ENCODE results near the gene TBX20.

DNA sequence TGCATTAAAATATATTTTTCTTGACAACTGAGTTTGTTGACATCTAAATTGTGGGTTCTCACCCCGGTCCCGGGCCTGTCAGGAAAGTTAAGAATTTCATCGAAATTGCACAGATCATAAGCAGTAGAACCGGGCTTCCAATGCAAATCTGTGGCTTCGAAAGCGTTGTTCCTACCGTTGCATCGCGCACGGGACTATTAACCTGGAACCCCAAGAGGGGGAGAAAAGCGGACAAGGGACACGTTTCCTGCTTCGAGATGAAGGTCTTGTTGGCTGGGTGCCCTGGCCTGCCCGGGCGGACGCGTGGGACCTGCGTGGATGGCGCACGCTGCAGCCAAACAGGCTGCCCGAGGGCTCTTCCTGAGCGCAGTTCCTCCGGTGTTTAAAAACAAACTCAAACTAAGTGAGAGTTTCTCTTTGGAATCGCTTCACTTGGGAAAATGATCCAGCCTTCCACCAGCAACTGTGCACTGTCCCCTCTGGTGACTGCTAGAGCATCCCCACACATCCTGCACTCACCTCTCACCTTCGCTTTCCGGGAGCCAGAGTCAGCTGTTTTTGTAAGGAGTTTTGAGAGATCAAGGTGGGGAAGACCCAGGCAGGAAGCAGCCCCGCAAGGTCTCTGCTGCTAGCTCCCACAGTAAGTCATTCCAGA lies 5.1 kb upstream of the TBX20 start:
- no peak for TF ChIP-seq MYNN (tag by site-specific recombination; IDR thresholded peaks at IDR 0.05; ENCODE audit: borderline replicate concordance)
- TF ChIP-seq, protein P1, sequence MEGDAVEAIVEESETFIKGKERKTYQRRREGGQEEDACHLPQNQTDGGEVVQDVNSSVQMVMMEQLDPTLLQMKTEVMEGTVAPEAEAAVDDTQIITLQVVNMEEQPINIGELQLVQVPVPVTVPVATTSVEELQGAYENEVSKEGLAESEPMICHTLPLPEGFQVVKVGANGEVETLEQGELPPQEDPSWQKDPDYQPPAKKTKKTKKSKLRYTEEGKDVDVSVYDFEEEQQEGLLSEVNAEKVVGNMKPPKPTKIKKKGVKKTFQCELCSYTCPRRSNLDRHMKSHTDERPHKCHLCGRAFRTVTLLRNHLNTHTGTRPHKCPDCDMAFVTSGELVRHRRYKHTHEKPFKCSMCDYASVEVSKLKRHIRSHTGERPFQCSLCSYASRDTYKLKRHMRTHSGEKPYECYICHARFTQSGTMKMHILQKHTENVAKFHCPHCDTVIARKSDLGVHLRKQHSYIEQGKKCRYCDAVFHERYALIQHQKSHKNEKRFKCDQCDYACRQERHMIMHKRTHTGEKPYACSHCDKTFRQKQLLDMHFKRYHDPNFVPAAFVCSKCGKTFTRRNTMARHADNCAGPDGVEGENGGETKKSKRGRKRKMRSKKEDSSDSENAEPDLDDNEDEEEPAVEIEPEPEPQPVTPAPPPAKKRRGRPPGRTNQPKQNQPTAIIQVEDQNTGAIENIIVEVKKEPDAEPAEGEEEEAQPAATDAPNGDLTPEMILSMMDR (tag by site-specific recombination; IDR thresholded peaks at IDR 0.05): no peak
- TF ChIP-seq ZNF274 (IDR thresholded peaks at IDR 0.05; ENCODE audit: low read length): no peak
- TF ChIP-seq ZNF274 (tag by site-specific recombination; IDR thresholded peaks at IDR 0.05; ENCODE audit: borderline replicate concordance): no peak
- no peak for TF ChIP-seq SETDB1 (IDR thresholded peaks at IDR 0.05; ENCODE audit: insufficient read length, low read length)
- TF ChIP-seq MEIS1 (CRISPR knock-in tag; IDR thresholded peaks at IDR 0.05; ENCODE audit: borderline replicate concordance): no peak
- no peak for TF ChIP-seq ZFP37 (tag by site-specific recombination; IDR thresholded peaks at IDR 0.05)
- TF ChIP-seq ZNF132 (tag by site-specific recombination; IDR thresholded peaks at IDR 0.05; ENCODE audit: borderline replicate concordance): no peak
- TF ChIP-seq TCF7L2 (IDR thresholded peaks at IDR 0.05; ENCODE audit: borderline replicate concordance, low read depth, low read length): no peak
- no peak for TF ChIP-seq SP2 (tag by site-specific recombination; IDR thresholded peaks at IDR 0.05)
- no peak for TF ChIP-seq ZNF248 (tag by site-specific recombination; IDR thresholded peaks at IDR 0.05)
- TF ChIP-seq ZNF335 (tag by site-specific recombination; conservative IDR thresholded peaks at IDR 0.05): no peak
- TF ChIP-seq, protein P2, sequence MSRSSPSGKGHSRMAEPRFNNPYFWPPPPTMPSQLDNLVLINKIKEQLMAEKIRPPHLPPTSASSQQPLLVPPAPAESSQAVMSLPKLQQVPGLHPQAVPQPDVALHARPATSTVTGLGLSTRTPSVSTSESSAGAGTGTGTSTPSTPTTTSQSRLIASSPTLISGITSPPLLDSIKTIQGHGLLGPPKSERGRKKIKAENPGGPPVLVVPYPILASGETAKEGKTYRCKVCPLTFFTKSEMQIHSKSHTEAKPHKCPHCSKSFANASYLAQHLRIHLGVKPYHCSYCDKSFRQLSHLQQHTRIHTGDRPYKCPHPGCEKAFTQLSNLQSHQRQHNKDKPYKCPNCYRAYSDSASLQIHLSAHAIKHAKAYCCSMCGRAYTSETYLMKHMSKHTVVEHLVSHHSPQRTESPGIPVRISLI (tag by site-specific recombination; IDR thresholded peaks at IDR 0.05): no peak

Data from HEK293 (cell line).